ENCODE measurements around the gene TM9SF3.
"Not testable (repeated sequence)": the region's sequence is repeated elsewhere in the genome, so short reads cannot be mapped to it uniquely, and the experiment has no call there.

Gene TM9SF3

GRCh38 chr10:96545558-96545957 is 41.3 kb downstream of the TM9SF3 start:
- H3K27me3 ChIP-seq (ENCODE audit: control insufficient read depth in 2 of 2, insufficient read depth in 2 of 2, low read length in 2 of 2); H3K4me1 ChIP-seq (ENCODE audit: control insufficient read depth in 2 of 2, insufficient read depth in 2 of 2, low read length in 2 of 2); H3K4me3 ChIP-seq (ENCODE audit: low read length in 2 of 2); H3K9me3 ChIP-seq (ENCODE audit: control insufficient read depth in 2 of 2, low read length in 2 of 2); H3K27ac ChIP-seq (ENCODE audit: low read depth in 2 of 2, low read length in 2 of 2); H3K9ac ChIP-seq (ENCODE audit: low read depth in 1 of 2, low read length in 2 of 2): not testable (repeated sequence)
- H3K36me3 ChIP-seq (ENCODE audit: control insufficient read depth in 2 of 2, insufficient read depth in 2 of 2, low read length in 2 of 2) = peaks cover 45 to 54% of the 10 kb centered on the region in 2 donors

DNA sequence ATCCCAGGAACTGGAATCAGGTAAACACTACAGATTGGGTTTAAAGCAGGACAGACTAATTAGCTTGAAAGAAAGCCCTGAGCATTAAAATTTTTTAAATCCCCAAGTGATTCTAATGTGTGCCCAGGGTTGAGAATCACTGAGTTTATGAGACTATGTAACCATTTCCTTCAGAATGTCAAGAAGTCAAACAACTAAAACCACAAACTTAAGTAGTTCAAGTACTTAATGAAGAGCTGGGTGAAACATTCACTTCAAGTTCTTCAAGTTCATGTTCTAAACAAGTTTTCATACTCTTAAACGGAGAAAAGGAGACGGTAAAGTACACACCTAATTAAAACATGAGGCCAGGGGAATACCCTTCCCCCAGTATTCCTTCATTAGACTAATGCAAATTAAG is 44.9 kb downstream of the TM9SF3 start:
- no peaks in the 10 kb centered on the region for H3K9me3 ChIP-seq (ENCODE audit: control insufficient read depth in 2 of 2, low read length in 2 of 2)
- no peak overlapping the region for H3K4me3 ChIP-seq (ENCODE audit: low read length in 2 of 2)
- no peaks in the 10 kb centered on the region for H3K4me1 ChIP-seq (ENCODE audit: control insufficient read depth in 2 of 2, insufficient read depth in 2 of 2, low read length in 2 of 2)
- H3K36me3 ChIP-seq (ENCODE audit: control insufficient read depth in 2 of 2, insufficient read depth in 2 of 2, low read length in 2 of 2) = peaks cover 33 to 38% of the 10 kb centered on the region in 2 donors
- H3K9ac ChIP-seq (ENCODE audit: low read depth in 1 of 2, low read length in 2 of 2) = no peak overlapping the region
- H3K27me3 ChIP-seq (ENCODE audit: control insufficient read depth in 2 of 2, insufficient read depth in 2 of 2, low read length in 2 of 2) = no peaks in the 10 kb centered on the region
- no peak overlapping the region for H3K27ac ChIP-seq (ENCODE audit: low read depth in 2 of 2, low read length in 2 of 2)

GRCh38 chr10:96540240-96540639 is 46.6 kb downstream of the TM9SF3 start:
- H3K4me1 ChIP-seq (ENCODE audit: control insufficient read depth in 2 of 2, insufficient read depth in 2 of 2, low read length in 2 of 2) = no peaks in the 10 kb centered on the region
- no peak overlapping the region for H3K27ac ChIP-seq (ENCODE audit: low read depth in 2 of 2, low read length in 2 of 2)
- peaks cover 18 to 27% of the 10 kb centered on the region in 2 donors for H3K36me3 ChIP-seq (ENCODE audit: control insufficient read depth in 2 of 2, insufficient read depth in 2 of 2, low read length in 2 of 2)
- no peaks in the 10 kb centered on the region for H3K27me3 ChIP-seq (ENCODE audit: control insufficient read depth in 2 of 2, insufficient read depth in 2 of 2, low read length in 2 of 2)
- no peaks in the 10 kb centered on the region for H3K9me3 ChIP-seq (ENCODE audit: control insufficient read depth in 2 of 2, low read length in 2 of 2)
- no peak overlapping the region for H3K4me3 ChIP-seq (ENCODE audit: low read length in 2 of 2)
- H3K9ac ChIP-seq (ENCODE audit: low read depth in 1 of 2, low read length in 2 of 2) = no peak overlapping the region

- no peaks in the 10 kb centered on the region for H3K27me3 ChIP-seq (ENCODE audit: control insufficient read depth in 2 of 2, insufficient read depth in 2 of 2, low read length in 2 of 2)
- H3K4me1 ChIP-seq (ENCODE audit: control insufficient read depth in 2 of 2, insufficient read depth in 2 of 2, low read length in 2 of 2) = no peaks in the 10 kb centered on the region
- no peaks in the 10 kb centered on the region for H3K9me3 ChIP-seq (ENCODE audit: control insufficient read depth in 2 of 2, low read length in 2 of 2)
- H3K4me3 ChIP-seq (ENCODE audit: low read length in 2 of 2) = no peak overlapping the region
- no peak overlapping the region for H3K27ac ChIP-seq (ENCODE audit: low read depth in 2 of 2, low read length in 2 of 2)
- peaks cover 12 to 28% of the 10 kb centered on the region in 2 donors for H3K36me3 ChIP-seq (ENCODE audit: control insufficient read depth in 2 of 2, insufficient read depth in 2 of 2, low read length in 2 of 2)
- H3K9ac ChIP-seq (ENCODE audit: low read depth in 1 of 2, low read length in 2 of 2) = no peak overlapping the region
Observed at GRCh38 chr10:96538683-96539082, 48.1 kb downstream of the TM9SF3 start.

DNA sequence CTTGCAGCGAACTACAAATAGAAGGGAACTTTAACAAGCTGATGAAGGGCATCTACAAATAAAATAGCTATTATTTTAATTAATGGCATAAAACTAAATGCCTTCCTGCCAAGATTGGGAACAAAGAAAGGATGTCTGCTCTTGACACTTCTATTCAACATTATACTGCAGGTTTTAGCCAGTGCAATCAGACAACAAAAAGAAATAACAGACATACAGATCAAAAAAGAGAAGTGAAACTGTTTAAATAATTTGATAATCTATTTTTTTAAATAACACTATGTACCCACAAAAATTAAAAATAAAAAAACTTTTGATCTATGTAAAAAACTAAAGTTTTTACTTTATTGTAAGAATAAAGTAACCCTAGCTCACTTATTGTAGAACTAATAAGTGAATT is 50.7 kb downstream of the TM9SF3 start:
- no peak overlapping the region for H3K4me3 ChIP-seq (ENCODE audit: low read length in 2 of 2)
- peaks cover 15% of the 10 kb centered on the region in 2 donors for H3K36me3 ChIP-seq (ENCODE audit: control insufficient read depth in 2 of 2, insufficient read depth in 2 of 2, low read length in 2 of 2)
- H3K9ac ChIP-seq (ENCODE audit: low read depth in 1 of 2, low read length in 2 of 2) = no peak overlapping the region
- H3K27ac ChIP-seq (ENCODE audit: low read depth in 2 of 2, low read length in 2 of 2) = no peak overlapping the region
- no peaks in the 10 kb centered on the region for H3K27me3 ChIP-seq (ENCODE audit: control insufficient read depth in 2 of 2, insufficient read depth in 2 of 2, low read length in 2 of 2)
- H3K9me3 ChIP-seq (ENCODE audit: control insufficient read depth in 2 of 2, low read length in 2 of 2) = no peaks in the 10 kb centered on the region
- peaks cover 0 to 9% of the 10 kb centered on the region in 2 donors for H3K4me1 ChIP-seq (ENCODE audit: control insufficient read depth in 2 of 2, insufficient read depth in 2 of 2, low read length in 2 of 2)

GRCh38 chr10:96532523-96532922 is 54.3 kb downstream of the TM9SF3 start:
- no peak overlapping the region for H3K9ac ChIP-seq (ENCODE audit: low read depth in 1 of 2, low read length in 2 of 2)
- no peaks in the 10 kb centered on the region for H3K9me3 ChIP-seq (ENCODE audit: control insufficient read depth in 2 of 2, low read length in 2 of 2)
- H3K27me3 ChIP-seq (ENCODE audit: control insufficient read depth in 2 of 2, insufficient read depth in 2 of 2, low read length in 2 of 2) = no peaks in the 10 kb centered on the region
- no peak overlapping the region for H3K4me3 ChIP-seq (ENCODE audit: low read length in 2 of 2)
- H3K36me3 ChIP-seq (ENCODE audit: control insufficient read depth in 2 of 2, insufficient read depth in 2 of 2, low read length in 2 of 2) = peaks cover 33 to 34% of the 10 kb centered on the region in 2 donors
- H3K4me1 ChIP-seq (ENCODE audit: control insufficient read depth in 2 of 2, insufficient read depth in 2 of 2, low read length in 2 of 2) = peaks cover 0 to 9% of the 10 kb centered on the region in 2 donors
- no peak overlapping the region for H3K27ac ChIP-seq (ENCODE audit: low read depth in 2 of 2, low read length in 2 of 2)

DNA sequence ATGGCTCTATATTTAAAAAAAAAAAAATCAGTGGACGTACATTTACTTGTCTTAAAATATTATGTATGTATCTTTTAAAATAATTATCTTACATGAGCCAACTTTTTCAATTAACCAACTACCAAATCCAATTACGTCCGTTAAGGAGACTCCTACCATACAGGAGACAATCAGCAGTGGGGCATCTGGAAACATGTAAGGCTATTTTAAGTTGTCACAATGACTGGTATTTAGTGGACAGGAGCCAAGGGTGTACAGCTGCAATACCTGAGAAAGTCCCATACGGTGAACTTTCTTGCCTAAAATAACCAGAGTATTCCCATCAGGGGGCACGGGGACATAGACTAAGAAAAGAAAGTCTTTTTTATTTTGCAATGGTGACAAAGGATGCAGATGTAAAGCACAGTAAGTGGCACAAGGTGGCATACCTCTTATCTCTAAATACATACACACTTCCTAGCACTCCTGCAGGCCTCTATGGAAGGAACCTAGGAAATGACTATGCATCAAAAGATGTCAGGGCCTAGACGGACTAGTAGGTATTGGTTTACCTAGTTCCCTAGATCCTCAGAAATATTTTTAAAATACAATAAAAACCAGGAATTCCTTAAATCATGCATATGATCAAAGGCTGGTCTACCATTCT is 57.1 kb downstream of the TM9SF3 start:
- H3K4me3 ChIP-seq (ENCODE audit: low read length in 2 of 2) = no peak overlapping the region
- peaks cover 0 to 9% of the 10 kb centered on the region in 2 donors for H3K4me1 ChIP-seq (ENCODE audit: control insufficient read depth in 2 of 2, insufficient read depth in 2 of 2, low read length in 2 of 2)

GRCh38 chr10:96524741-96525140 is 62.1 kb downstream of the TM9SF3 start:
- no peak overlapping the region for H3K27ac ChIP-seq (ENCODE audit: low read depth in 2 of 2, low read length in 2 of 2)
- no peaks in the 10 kb centered on the region for H3K9me3 ChIP-seq (ENCODE audit: control insufficient read depth in 2 of 2, low read length in 2 of 2)
- H3K27me3 ChIP-seq (ENCODE audit: control insufficient read depth in 2 of 2, insufficient read depth in 2 of 2, low read length in 2 of 2) = no peaks in the 10 kb centered on the region
- no peaks in the 10 kb centered on the region for H3K4me1 ChIP-seq (ENCODE audit: control insufficient read depth in 2 of 2, insufficient read depth in 2 of 2, low read length in 2 of 2)
- no peak overlapping the region for H3K4me3 ChIP-seq (ENCODE audit: low read length in 2 of 2)
- peaks cover 50 to 65% of the 10 kb centered on the region in 2 donors for H3K36me3 ChIP-seq (ENCODE audit: control insufficient read depth in 2 of 2, insufficient read depth in 2 of 2, low read length in 2 of 2)
- no peak overlapping the region for H3K9ac ChIP-seq (ENCODE audit: low read depth in 1 of 2, low read length in 2 of 2)

More for the DNA sequence above, 57.1 kb downstream of the TM9SF3 start:
- Histone ChIP-seq H3K27ac (ENCODE audit: low read depth in 2 of 2, low read length in 2 of 2) (no peak overlapping the region), H3K9me3 (ENCODE audit: control insufficient read depth in 2 of 2, low read length in 2 of 2) (no peaks in the 10 kb centered on the region), H3K27me3 (ENCODE audit: control insufficient read depth in 2 of 2, insufficient read depth in 2 of 2, low read length in 2 of 2) (no peaks in the 10 kb centered on the region), H3K36me3 (ENCODE audit: control insufficient read depth in 2 of 2, insufficient read depth in 2 of 2, low read length in 2 of 2) (peaks cover 44 to 54% of the 10 kb centered on the region in 2 donors), H3K9ac (ENCODE audit: low read depth in 1 of 2, low read length in 2 of 2) (no peak overlapping the region)

DNA sequence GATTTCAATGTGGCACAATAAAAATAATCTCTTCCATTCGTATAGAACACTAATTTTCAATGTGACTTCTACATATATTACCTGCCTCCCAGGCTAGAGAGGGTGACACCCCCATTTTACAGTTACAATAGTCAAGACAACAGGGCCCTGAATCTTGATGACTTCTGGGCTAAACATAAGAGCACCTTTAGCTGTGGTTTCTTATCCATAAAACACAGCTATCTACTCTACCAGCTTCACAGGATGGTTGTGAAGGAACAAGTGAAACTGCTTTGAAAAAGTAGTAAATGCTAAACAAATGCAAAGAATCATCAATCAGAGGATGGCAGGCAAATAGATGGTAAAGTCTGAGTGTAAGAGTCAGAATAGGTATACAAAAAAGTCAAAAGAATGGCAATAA is 69.5 kb downstream of the TM9SF3 start:
- Histone ChIP-seq H3K4me3 (ENCODE audit: low read length in 2 of 2) (no peak overlapping the region), H3K9me3 (ENCODE audit: control insufficient read depth in 2 of 2, low read length in 2 of 2) (no peaks in the 10 kb centered on the region)

DNA sequence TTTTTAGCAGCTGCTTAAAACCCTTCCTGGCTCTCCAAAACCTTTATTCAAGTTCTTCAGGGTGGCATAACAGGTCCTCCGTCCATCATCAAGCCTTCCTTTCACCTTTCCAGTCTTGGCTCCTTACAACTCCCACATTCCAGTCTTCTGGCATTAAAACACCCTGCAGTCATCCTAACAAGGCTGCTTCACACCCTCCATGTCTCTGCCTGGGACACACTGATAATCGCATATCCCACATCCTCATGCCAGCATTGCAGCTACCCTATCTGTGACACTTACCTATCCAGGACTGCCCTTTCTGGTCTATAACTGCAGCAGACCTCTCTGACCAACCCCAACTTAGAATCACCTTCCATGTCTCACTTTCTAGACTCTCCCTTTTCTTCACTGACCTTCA is 70.5 kb downstream of the TM9SF3 start:
- Histone ChIP-seq H3K9ac (ENCODE audit: low read depth in 1 of 2, low read length in 2 of 2) (no peak overlapping the region), H3K4me3 (ENCODE audit: low read length in 2 of 2) (no peak overlapping the region), H3K9me3 (ENCODE audit: control insufficient read depth in 2 of 2, low read length in 2 of 2) (no peaks in the 10 kb centered on the region), H3K36me3 (ENCODE audit: control insufficient read depth in 2 of 2, insufficient read depth in 2 of 2, low read length in 2 of 2) (peaks cover 4 to 21% of the 10 kb centered on the region in 2 donors), H3K27ac (ENCODE audit: low read depth in 2 of 2, low read length in 2 of 2) (no peak overlapping the region), H3K27me3 (ENCODE audit: control insufficient read depth in 2 of 2, insufficient read depth in 2 of 2, low read length in 2 of 2) (peaks cover 9 to 11% of the 10 kb centered on the region in 2 donors), H3K4me1 (ENCODE audit: control insufficient read depth in 2 of 2, insufficient read depth in 2 of 2, low read length in 2 of 2) (peaks cover 20 to 21% of the 10 kb centered on the region in 2 donors)

More for the DNA sequence above, 69.5 kb downstream of the TM9SF3 start:
- Histone ChIP-seq H3K27ac (ENCODE audit: low read depth in 2 of 2, low read length in 2 of 2) (no peak overlapping the region), H3K4me1 (ENCODE audit: control insufficient read depth in 2 of 2, insufficient read depth in 2 of 2, low read length in 2 of 2) (peaks cover 20 to 21% of the 10 kb centered on the region in 2 donors), H3K36me3 (ENCODE audit: control insufficient read depth in 2 of 2, insufficient read depth in 2 of 2, low read length in 2 of 2) (peaks cover 10 to 27% of the 10 kb centered on the region in 2 donors), H3K27me3 (ENCODE audit: control insufficient read depth in 2 of 2, insufficient read depth in 2 of 2, low read length in 2 of 2) (peaks cover 4% of the 10 kb centered on the region in 2 donors), H3K9ac (ENCODE audit: low read depth in 1 of 2, low read length in 2 of 2) (no peak overlapping the region)
